AG04449 (cell line): ENCODE results near the gene TUBA4A.

ENCODE experiments used
- CTCF ChIA-PET: fragments of 350-600 bp; formaldehyde crosslinking; extraction: SDS; loops from one replicate; lab custom pipeline; 2021; ENCODE audit warnings: antibody characterized with exemption; lab: Yijun Ruan, JAX
- POLR2A ChIA-PET: fragments of 400-600, 350-600 bp; formaldehyde crosslinking; extraction: SDS; loops from one replicate; lab custom pipeline; 2020; ENCODE audit warnings: antibody characterized with exemption, inconsistent platforms; lab: Yijun Ruan, JAX
- DNase-seq: peaks from one replicate; pipeline ENCODE4 v3.0.0-alpha.2; 2010; ENCODE audit warnings: low read depth, low spot score
- H3K4me3 ChIP-seq: 2 replicates; pipeline ENCODE4 v1.5.1; 2011; ENCODE audit warnings: low read depth, mild to moderate bottlenecking, control low read depth, low read length
- TF ChIP-seq, protein P1 (sequence below): IDR thresholded peaks from one replicate; pipeline ENCODE4 v1.5.1; 2011; ENCODE audit warnings: mild to moderate bottlenecking, moderate library complexity, low read length, control low read depth, inconsistent platforms; ENCODE audit not compliant: insufficient read depth; ENCODE audit errors: missing control alignments

TUBA4A gene

GRCh38 chr2:219284501-219285372 is 31.0 kb upstream of the TUBA4A start:
- H3K4me3 ChIP-seq: no peak overlapping the region
- CTCF ChIA-PET: interaction anchor here (3.0 to 22.1 kb wide), 4 partner anchors 8 to 125 kb away, joined by 9 to 691 read pairs (median 354); partner anchors contain the start of genes DNAJB2 and NHEJ1
- TF ChIP-seq, protein P1, sequence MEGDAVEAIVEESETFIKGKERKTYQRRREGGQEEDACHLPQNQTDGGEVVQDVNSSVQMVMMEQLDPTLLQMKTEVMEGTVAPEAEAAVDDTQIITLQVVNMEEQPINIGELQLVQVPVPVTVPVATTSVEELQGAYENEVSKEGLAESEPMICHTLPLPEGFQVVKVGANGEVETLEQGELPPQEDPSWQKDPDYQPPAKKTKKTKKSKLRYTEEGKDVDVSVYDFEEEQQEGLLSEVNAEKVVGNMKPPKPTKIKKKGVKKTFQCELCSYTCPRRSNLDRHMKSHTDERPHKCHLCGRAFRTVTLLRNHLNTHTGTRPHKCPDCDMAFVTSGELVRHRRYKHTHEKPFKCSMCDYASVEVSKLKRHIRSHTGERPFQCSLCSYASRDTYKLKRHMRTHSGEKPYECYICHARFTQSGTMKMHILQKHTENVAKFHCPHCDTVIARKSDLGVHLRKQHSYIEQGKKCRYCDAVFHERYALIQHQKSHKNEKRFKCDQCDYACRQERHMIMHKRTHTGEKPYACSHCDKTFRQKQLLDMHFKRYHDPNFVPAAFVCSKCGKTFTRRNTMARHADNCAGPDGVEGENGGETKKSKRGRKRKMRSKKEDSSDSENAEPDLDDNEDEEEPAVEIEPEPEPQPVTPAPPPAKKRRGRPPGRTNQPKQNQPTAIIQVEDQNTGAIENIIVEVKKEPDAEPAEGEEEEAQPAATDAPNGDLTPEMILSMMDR: no peak
- POLR2A ChIA-PET: interaction anchor here (2.0 kb wide), 1 partner anchor 10 kb away, joined by 7 read pairs; no protein-coding TSS in a partner anchor
- no peak for DNase-seq

GRCh38 chr2:219282943-219283581 is 29.3 kb upstream of the TUBA4A start:
- no peak overlapping the region for H3K4me3 ChIP-seq
- TF ChIP-seq, protein P1: no peak
- POLR2A ChIA-PET: no interaction called here
- no peak for DNase-seq
- CTCF ChIA-PET: interaction anchor here (1.0 to 22.1 kb wide), 5 partner anchors 6 to 124 kb away, joined by 3 to 691 read pairs (median 17); partner anchors contain the start of gene DNAJB2

DNA sequence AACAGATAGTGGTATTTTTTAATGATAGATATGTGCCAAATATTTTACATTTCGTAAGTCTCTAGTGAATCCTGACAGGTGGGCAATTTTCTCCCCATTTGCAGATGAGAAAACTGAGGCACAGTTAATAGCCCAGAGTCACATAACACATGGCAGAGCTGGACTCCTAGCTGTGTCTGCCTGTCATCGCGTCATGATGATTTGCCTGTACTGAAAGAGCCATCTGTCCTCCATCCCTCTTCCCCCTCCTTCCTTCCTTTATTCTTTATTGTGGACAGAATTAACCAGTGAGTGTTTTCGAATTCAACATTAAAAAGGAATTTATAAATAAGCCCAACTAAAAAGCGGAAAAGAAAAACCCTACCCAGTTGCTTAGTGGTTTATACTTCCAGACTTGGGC is 28.7 kb upstream of the TUBA4A start:
- no peak overlapping the region for H3K4me3 ChIP-seq
- ChIA-PET CTCF (interaction anchor here (1.0 to 21.6 kb wide), 3 partner anchors 12 to 123 kb away, joined by 3 to 691 read pairs (median 17); no protein-coding TSS in a partner anchor), POLR2A (no interaction called here)
- TF ChIP-seq, protein P1: no peak
- DNase-seq: no peak

- CTCF ChIA-PET: interaction anchor here (2.4 to 21.6 kb wide), 3 partner anchors 13 to 122 kb away, joined by 8 to 691 read pairs (median 17); no protein-coding TSS in a partner anchor
- TF ChIP-seq, protein P1: no peak
- no peak for DNase-seq
- POLR2A ChIA-PET: no interaction called here
- H3K4me3 ChIP-seq: no peak overlapping the region
Observed at GRCh38 chr2:219281588-219281987, 27.9 kb upstream of the TUBA4A start.

DNA sequence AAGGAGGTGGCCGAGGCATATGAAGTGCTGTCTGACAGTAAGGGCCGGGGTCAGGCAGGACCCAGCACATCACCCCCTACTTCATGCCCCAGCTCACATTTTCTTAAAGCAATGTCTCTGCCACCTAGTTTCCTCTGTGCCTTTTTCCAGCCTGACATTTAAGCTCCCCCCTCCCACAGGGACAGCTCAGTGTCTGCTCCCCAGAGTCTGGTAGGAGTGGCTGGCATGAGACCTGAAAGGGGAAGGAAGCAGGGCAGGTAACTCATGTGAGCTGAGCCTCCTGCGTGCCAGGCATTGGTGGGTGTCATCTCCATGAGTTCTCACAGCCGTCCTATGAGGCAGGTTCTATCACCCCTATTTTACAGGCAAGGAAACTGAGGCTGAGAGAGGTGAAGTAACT is 26.9 kb upstream of the TUBA4A start:
- ChIA-PET POLR2A (interaction anchor here (0.7 kb wide), 1 partner anchor 11 kb away, joined by 3 read pairs; no protein-coding TSS in a partner anchor), CTCF (interaction anchor here (1.0 to 21.6 kb wide), 7 partner anchors 14 to 249 kb away, joined by 3 to 691 read pairs (median 7); partner anchors contain the start of gene CNPPD1)
- TF ChIP-seq, protein P1: no peak
- DNase-seq: no peak
- peak overlapping the region; percentile 78 for H3K4me3 ChIP-seq
